ENCODE data around the gene SPTB.
"Not testable (repeated sequence)": the region's sequence is repeated elsewhere in the genome, so short reads cannot be mapped to it uniquely, and the experiment has no call there.

The SPTB gene

GRCh38 chr14:64816221-64816783, 63.4 kb downstream of the SPTB start:
- no peak for DNase-seq

- no peak for DNase-seq
Measured at GRCh38 chr14:64815257-64815656, 64.5 kb downstream of the SPTB start.

DNA sequence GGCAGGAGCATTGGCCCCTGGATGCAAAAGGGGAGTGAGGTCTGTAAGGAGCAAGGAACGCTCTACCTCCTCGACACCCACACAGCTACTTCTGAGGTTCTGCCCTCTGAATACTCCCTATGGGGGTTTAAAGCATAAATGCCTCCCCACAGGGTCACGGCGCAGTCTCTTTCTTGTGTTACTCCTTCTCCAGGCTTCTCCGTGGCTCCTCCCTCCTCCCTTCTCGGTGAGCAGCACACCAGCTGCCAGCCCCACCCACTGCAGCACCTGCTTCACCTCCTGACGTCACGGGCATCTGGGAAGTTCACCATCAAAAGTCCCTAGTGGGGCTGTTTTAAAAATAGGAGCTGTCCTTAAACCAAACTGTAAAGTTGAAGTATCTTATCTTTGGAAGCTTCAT, 67.3 kb downstream of the SPTB start:
- peak in 1 of 4 experiments; percentile 9 for DNase-seq

GRCh38 chr14:64811676-64812075, 68.0 kb downstream of the SPTB start:
- DNase-seq, result no peak

DNA sequence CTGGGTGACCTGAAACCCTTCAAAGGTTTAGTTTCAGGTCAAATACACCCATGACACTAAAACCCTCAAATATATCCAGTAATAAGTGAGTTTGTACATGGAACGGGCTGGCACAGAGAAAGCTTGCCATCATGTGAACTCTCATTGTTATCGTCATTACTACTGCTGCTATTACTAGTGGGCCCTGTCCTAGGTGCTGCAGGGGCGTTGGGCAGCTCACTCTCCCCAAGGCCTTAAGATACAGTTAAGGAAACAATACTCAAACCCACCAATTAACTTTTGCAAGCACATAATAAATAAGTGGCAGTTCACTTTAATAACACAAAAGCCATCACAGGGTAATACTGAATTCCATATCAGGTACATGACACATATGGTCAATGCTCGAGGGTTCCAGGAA, 71.3 kb downstream of the SPTB start:
- DNase-seq, result no peak

GRCh38 chr14:64807551-64807950, 72.2 kb downstream of the SPTB start:
- no peak for DNase-seq

DNA sequence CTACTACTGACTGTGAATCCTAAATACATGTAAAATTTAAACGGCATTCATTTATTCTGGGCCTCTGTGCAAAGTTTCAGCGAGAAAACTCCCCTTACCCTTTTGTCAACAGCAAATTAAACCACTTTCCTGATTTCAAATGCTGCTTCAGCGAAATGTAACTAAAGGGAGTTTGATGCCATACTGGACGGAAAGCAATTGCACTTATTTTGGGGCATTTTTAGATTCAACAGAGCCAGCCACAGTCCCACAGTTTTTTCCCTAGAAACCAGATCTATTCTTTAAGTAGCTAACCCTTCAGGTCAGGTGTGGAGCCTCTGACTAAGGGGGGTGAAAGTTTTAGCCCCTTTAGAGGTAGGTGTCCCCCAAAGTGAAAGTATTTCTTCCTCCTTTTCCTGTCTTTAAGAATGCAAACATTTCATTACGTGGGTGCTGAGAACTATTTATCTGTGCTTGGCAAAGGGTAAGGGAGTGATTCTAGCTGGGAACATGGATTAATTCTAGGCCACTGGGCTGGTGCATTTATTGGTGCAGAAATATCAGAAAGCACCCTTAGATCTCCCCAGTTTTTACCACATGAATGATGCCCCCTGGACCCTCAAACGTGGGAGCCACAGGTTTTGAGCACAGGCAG, 72.7 kb downstream of the SPTB start:
- no peak for DNase-seq

GRCh38 chr14:64806202-64806861, 73.4 kb downstream of the SPTB start:
- DNase-seq, result no peak

GRCh38 chr14:64805646-64806045, 74.1 kb downstream of the SPTB start:
- not testable (repeated sequence) for DNase-seq

DNA sequence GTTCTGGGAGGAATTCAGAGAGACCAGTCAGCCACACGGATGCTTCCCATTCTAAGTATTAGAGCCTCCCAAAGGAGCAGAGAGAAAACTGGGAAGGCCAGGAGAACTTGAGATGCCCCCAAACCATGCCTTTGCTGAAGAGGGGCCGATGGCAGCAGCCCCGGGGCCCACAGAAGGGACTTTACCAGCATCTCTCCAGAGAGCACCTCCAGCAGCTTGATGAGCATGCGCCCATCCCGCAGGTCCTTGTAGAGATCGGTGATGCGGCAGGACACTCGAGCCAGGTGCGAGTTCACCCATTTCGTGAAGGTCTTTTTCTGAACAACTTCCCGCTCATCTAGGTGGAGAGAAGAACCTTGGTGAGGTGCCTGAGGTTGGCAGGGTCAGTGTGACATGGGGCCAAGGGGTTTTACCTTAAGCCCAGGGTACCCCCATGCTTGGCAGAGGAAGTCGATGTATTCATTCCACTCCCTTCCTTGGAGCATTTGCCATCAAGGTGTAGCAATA, 74.9 kb downstream of the SPTB start:
- no peak for DNase-seq

DNA sequence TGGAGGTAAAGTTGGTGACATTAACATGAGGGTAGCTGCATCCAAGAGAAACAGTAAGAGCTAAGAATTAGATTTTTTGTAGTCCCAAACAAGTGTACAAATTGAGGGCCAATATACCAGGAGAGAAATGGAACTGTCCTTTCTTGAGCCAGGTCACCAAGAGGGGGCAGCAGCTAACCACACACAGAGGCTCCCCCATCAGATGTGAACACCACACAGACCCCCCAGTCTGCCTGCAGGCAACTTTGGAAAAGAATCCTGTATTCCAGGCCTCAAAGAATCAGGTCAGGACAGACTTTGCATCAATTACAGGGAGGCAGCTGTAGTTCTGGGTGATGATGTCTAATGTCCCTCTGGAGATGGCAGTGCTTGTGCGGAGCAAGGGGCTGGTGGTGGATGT, 77.9 kb downstream of the SPTB start:
- no peak for DNase-seq

- no peak for DNase-seq
Measured at GRCh38 chr14:64801046-64801445, 78.7 kb downstream of the SPTB start.

- DNase-seq, result no peak
Measured at GRCh38 chr14:64800000-64800399, 79.7 kb downstream of the SPTB start.

GRCh38 chr14:64799555-64799954, 80.2 kb downstream of the SPTB start:
- DNase-seq, result no peak

DNA sequence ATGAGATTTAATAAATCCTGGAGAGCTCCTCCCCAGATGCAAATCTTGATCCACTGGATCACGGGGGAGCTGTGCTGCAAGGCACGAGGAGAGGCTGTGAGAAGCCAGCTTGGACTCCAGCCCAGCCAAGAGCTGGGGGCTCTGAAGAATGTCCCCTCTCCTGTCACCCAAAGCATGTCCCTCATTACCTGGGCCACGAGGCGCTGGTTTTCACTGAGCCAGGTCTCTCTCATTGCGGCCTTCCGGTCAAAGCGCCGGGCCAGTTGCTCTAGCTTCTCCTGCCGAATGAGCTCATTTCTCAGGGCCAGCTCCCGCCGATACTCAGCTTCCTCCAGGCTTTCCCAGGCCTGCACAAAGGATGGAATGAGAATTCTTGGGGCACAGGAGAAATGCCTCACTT, 83.3 kb downstream of the SPTB start:
- DNase-seq, result no peak

GRCh38 chr14:64795921-64796320, 83.8 kb downstream of the SPTB start:
- DNase-seq, result no peak

DNA sequence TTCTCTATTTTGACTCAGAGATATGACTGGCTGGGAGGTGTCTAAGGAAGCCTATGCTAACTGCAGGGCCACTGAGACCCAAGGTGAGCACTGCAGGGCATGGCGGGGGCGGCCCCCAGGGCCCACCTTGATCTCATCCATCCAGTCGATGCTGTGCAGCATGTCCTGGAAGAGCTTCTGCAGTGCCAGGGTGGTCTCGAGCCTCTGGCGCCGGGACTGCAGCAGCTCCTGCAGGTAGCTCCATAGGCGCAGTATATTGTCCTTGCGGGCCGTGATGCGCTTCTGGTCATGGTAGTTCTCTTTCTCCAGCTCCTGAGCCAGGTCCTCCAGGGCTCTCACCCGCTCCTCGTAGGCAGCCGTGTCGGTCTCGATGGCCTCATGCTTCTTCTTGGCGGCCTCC, 84.5 kb downstream of the SPTB start:
- DNase-seq, result no peak

DNA sequence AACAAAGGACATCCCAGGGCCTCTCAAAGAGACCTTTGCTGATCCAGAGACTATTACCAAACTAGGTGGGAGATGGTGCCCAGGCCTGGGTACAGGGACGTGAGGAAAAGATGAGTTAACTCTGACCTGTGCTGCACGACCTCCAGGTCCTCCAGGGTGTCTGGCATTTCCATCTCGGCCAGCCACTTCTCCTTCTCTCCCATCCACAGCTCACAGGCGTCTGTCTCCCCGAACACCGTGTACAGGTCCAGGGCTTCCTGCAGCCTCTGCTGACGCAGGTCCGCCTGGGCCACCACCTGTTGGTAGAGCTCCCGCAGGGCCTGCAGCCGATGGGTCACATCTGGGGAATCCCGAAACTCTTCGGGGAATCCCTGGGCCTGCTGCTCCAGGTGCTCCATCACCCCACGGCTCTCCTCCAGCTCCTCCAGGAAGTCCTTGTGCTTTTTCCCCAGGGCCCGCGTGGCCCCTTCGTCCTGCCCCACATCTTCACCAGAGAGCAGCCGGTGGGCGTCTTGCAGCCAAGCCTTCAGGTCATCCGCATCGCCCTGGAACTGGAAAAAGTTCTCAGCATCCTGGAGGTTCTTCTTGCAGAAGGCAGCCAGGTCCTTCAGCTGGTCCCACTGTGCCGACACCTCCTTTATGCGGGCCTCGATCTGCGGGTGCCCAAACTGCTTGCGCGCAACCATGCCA, 86.7 kb downstream of the SPTB start:
- no peak for DNase-seq

DNA sequence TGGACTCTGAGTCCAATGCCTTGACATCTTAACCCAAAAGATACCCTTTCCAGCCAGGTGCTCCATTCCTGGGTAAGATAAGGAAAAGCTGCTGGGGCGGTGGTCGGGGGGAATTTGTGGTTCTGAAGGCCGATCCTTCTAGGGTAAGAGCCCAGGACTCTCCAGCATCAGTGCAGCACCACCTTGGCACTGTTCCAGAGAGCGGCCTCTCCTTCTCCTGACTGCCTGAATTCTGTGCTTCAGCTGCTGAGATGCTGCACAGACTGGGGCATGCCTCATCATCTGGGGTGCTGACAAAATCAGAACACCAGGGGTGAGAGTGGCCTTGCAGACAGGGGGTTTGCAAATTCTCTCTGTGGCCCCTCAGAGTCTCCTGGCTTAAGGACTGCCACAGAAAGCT, 87.5 kb downstream of the SPTB start:
- DNase-seq, result no peak

- no peak for DNase-seq
Measured at GRCh38 chr14:64790478-64790877, 89.2 kb downstream of the SPTB start.

DNA sequence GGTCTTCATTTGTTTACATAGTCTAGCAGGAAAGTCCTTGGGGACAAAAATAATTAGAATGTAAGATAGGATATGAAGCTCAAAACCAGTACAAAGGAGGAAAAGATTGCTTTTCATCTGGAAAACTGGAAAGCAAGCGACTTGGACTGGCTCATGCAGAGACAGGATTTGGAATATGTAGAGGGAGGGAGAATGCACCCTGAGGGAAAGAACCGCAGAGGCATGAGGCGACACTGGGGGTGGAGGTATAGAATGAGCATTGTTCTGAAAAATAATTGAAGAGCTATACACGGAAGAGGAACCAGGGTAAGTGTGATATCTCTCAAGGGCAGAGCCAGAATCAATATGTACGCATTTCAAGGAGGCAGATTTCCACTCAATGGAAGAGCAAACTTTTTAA, 90.0 kb downstream of the SPTB start:
- DNase-seq, result no peak

GRCh38 chr14:64788706-64789105, 91.0 kb downstream of the SPTB start:
- DNase-seq, result no peak

- no peak for DNase-seq
Measured at GRCh38 chr14:64787619-64788018, 92.1 kb downstream of the SPTB start.
